Neural cell (in vitro differentiated cells): Measurements from ENCODE around the gene SMOC1.

ENCODE experiments used
- CTCF ChIP-seq: fragments of 450-650 bp; IDR thresholded peaks from 2 replicates; pipeline ENCODE4 v1.5.1; 2014; ENCODE audit warnings: antibody characterized with exemption, mild to moderate bottlenecking, moderate library complexity; ENCODE audit not compliant: poor library complexity, severe bottlenecking
- EP300 ChIP-seq: fragments of 450-650 bp; conservative IDR thresholded peaks from 2 replicates; pipeline ENCODE4 v1.6.1; 2014; ENCODE audit warnings: antibody characterized with exemption, mild to moderate bottlenecking, moderate library complexity; ENCODE audit not compliant: poor library complexity, severe bottlenecking
- EZH2 ChIP-seq: fragments of 200-600, 300-800 bp; shearing (Covaris generic), sonication (generic); IDR thresholded peaks from 2 replicates; pipeline ENCODE4 v1.6.1; 2014; ENCODE audit warnings: antibody characterized with exemption, low read length, borderline replicate concordance, mild to moderate bottlenecking; ENCODE audit not compliant: insufficient read depth, poor library complexity, severe bottlenecking
- MXI1 ChIP-seq: fragments of 450-650 bp; conservative IDR thresholded peaks from 2 replicates; pipeline ENCODE4 v1.6.1; 2014; ENCODE audit warnings: antibody characterized with exemption, mild to moderate bottlenecking; ENCODE audit not compliant: poor library complexity, severe bottlenecking
- POLR2AphosphoS5 ChIP-seq: IDR thresholded peaks from 2 replicates; pipeline ENCODE4 v1.6.1; 2012
- RAD21 ChIP-seq: fragments of 450-650 bp; conservative IDR thresholded peaks from 2 replicates; pipeline ENCODE4 v1.6.1; 2014; ENCODE audit warnings: antibody characterized with exemption, mild to moderate bottlenecking, moderate library complexity
- REST ChIP-seq: IDR thresholded peaks from 2 replicates; pipeline ENCODE4 v1.6.1; 2012; ENCODE audit warnings: borderline replicate concordance
- SMC3 ChIP-seq: fragments of 450-650 bp; conservative IDR thresholded peaks from 2 replicates; pipeline ENCODE4 v1.6.1; 2014; ENCODE audit warnings: antibody characterized with exemption, mild to moderate bottlenecking, moderate library complexity; ENCODE audit not compliant: poor library complexity
- TAF1 ChIP-seq: IDR thresholded peaks from 2 replicates; pipeline ENCODE4 v1.6.1; 2012; ENCODE audit warnings: low read depth

- no peak for TF ChIP-seq TAF1
- TF ChIP-seq CTCF: no peak
- TF ChIP-seq SMC3: no peak
- TF ChIP-seq EP300: no peak
- no peak for TF ChIP-seq POLR2AphosphoS5
- no peak for TF ChIP-seq RAD21
- TF ChIP-seq EZH2: no peak
- TF ChIP-seq REST: no peak
- no peak for TF ChIP-seq MXI1
Measured at GRCh38 chr14:70077005-70077404, 197.8 kb downstream of the SMOC1 start.
